H1 (cell line): ENCODE measurements around the gene FIG4. TPM values are rescaled to one million over a fixed set of nuclear protein-coding genes. Genes with fewer than 3 reads are reported as not detected.
A peak's percentile ranks its signal among the peaks of the same experiment; 100 is the strongest.

Experiments used
- ASH2L ChIP-seq: fragments of 200-600, 300-600 bp; sonication (generic); IDR thresholded peaks from one replicate; pipeline ENCODE4 v1.7.1; 2017; ENCODE audit warnings: low read length
- BRCA1 ChIP-seq: IDR thresholded peaks from 2 replicates; pipeline ENCODE4 v1.6.1; 2012; ENCODE audit warnings: low read depth, low read length, improper control_type of control experiment
- CBX8 ChIP-seq: fragments of 300-800, 300-1000 bp; sonication (generic); IDR thresholded peaks from 2 replicates; pipeline ENCODE4 v1.7.1; 2016; ENCODE audit warnings: low read depth, low read length, borderline replicate concordance
- CHD2 ChIP-seq: IDR thresholded peaks from 2 replicates; pipeline ENCODE4 v1.6.1; 2012; ENCODE audit warnings: low read length, improper control_type of control experiment
- E2F6 ChIP-seq: IDR thresholded peaks from 2 replicates; pipeline ENCODE4 v1.6.1; 2012; ENCODE audit warnings: inconsistent platforms
- EZH2 ChIP-seq: fragments of 200-600 bp; sonication (generic); IDR thresholded peaks from 2 replicates; pipeline ENCODE4 v1.7.1; 2012; ENCODE audit warnings: low read depth, mild to moderate bottlenecking, moderate library complexity, low read length, inconsistent platforms; ENCODE audit not compliant: severe bottlenecking
- FOSL1 ChIP-seq: IDR thresholded peaks from 2 replicates; pipeline ENCODE4 v1.6.1; 2011; ENCODE audit warnings: mild to moderate bottlenecking, low read depth, low read length, moderate library complexity; ENCODE audit not compliant: insufficient read depth
- GABPA ChIP-seq: IDR thresholded peaks from 2 replicates; pipeline ENCODE4 v1.6.1; 2011; ENCODE audit warnings: mild to moderate bottlenecking, low read length, moderate library complexity, borderline replicate concordance; ENCODE audit not compliant: insufficient read depth
- GTF2F1 ChIP-seq: IDR thresholded peaks from 2 replicates; pipeline ENCODE4 v1.6.1; 2012; ENCODE audit warnings: low read depth, low read length, improper control_type of control experiment, borderline replicate concordance
- KDM4A ChIP-seq: IDR thresholded peaks from one replicate; pipeline ENCODE4 v1.7.1; 2012; ENCODE audit warnings: low read depth, mild to moderate bottlenecking, moderate library complexity, low read length, inconsistent platforms; ENCODE audit not compliant: severe bottlenecking
- MAFK ChIP-seq: IDR thresholded peaks from 2 replicates; pipeline ENCODE4 v1.6.1; 2012; ENCODE audit warnings: low read depth, mild to moderate bottlenecking, improper control_type of control experiment, low read length
- NRF1 ChIP-seq: IDR thresholded peaks from 2 replicates; pipeline ENCODE4 v1.6.1; 2011; ENCODE audit warnings: mild to moderate bottlenecking, low read depth, low read length, improper control_type of control experiment
- POU5F1 ChIP-seq: IDR thresholded peaks from 2 replicates; pipeline ENCODE4 v1.6.1; 2011; ENCODE audit warnings: low read depth, mild to moderate bottlenecking, low read length, moderate library complexity
- RXRA ChIP-seq: IDR thresholded peaks from 2 replicates; pipeline ENCODE4 v1.6.1; 2011; ENCODE audit warnings: low read depth, mild to moderate bottlenecking, low read length, moderate library complexity; ENCODE audit not compliant: insufficient read depth
- SRF ChIP-seq: IDR thresholded peaks from 2 replicates; pipeline ENCODE4 v1.6.1; 2011; ENCODE audit warnings: mild to moderate bottlenecking, low read depth, low read length, moderate library complexity
- TAF1 ChIP-seq: IDR thresholded peaks from 2 replicates; pipeline ENCODE4 v1.6.1; 2011; ENCODE audit warnings: mild to moderate bottlenecking, low read depth, low read length
- TAF7 ChIP-seq: optimal IDR thresholded peaks from 2 replicates; pipeline ENCODE3; 2011; ENCODE audit warnings: low read depth, mild to moderate bottlenecking, inconsistent platforms, low read length, moderate library complexity, borderline replicate concordance
- TBP ChIP-seq: IDR thresholded peaks from 2 replicates; pipeline ENCODE4 v1.6.1; 2011; ENCODE audit warnings: low read depth, low read length, improper control_type of control experiment
- ZNF274 ChIP-seq: IDR thresholded peaks from 2 replicates; pipeline ENCODE4 v1.7.0; 2012; ENCODE audit warnings: low read length, borderline replicate concordance; ENCODE audit errors: extremely low read depth
- polyA plus RNA-seq, 7 experiments: library from polyadenylated mRNA; depleted of rRNA in 3 of 7; stranded (reverse) in 5 of 7; unstranded in 2 of 7; fragments of >200 nt in 5 of 7; fragments of 200-250 nt in 2 of 7; gene quantifications; 1 replicate in 5 of 7; 2 replicates in 1 of 7; 4 replicates in 1 of 7; pipeline versions ENCODE4 v1.2.1 to v1.2.3, GENCODE V29; 2011 to 2013; ENCODE audit warnings: missing spikeins in 2 of 7, mixed read lengths in 2 of 7
- total RNA-seq: library from RNA; stranded (reverse); fragmentation: NEBNext Ultra II Directional; extraction: Animal tissue kit (Norgen Biotek cat#: 25700); gene quantifications from 2 replicates; pipeline ENCODE4 v1.2.1, GENCODE V29; 2021
- TF ChIP-seq, protein P1 (sequence below): IDR thresholded peaks from 2 replicates; pipeline ENCODE4 v1.6.1; 2012; ENCODE audit warnings: inconsistent platforms
- TF ChIP-seq, protein P2 (sequence below): IDR thresholded peaks from 2 replicates; pipeline ENCODE4 v1.6.1; 2012; ENCODE audit warnings: low read length, inconsistent platforms

The FIG4 gene
- total and polyA plus RNA-seq, 2 of the 8 experiments (the other 6 are each of a cell fraction or from before 2014, with no cell fraction given): 11.8 to 21.9 TPM

- TF ChIP-seq TAF1: peak; percentile 78; the same call in 1 of the 2 replicates
- no peak for TF ChIP-seq CHD2
- TF ChIP-seq TBP: peak; percentile 34; the same call in 1 of the 2 replicates
- TF ChIP-seq, protein P1, sequence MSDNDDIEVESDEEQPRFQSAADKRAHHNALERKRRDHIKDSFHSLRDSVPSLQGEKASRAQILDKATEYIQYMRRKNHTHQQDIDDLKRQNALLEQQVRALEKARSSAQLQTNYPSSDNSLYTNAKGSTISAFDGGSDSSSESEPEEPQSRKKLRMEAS: peak; percentile 48; the same call in 1 of the 2 replicates
- no peak for TF ChIP-seq TAF7
- no peak for TF ChIP-seq ZNF274
- TF ChIP-seq NRF1: peak; percentile 47
- TF ChIP-seq, protein P2, sequence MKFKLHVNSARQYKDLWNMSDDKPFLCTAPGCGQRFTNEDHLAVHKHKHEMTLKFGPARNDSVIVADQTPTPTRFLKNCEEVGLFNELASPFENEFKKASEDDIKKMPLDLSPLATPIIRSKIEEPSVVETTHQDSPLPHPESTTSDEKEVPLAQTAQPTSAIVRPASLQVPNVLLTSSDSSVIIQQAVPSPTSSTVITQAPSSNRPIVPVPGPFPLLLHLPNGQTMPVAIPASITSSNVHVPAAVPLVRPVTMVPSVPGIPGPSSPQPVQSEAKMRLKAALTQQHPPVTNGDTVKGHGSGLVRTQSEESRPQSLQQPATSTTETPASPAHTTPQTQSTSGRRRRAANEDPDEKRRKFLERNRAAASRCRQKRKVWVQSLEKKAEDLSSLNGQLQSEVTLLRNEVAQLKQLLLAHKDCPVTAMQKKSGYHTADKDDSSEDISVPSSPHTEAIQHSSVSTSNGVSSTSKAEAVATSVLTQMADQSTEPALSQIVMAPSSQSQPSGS: no peak
- TF ChIP-seq BRCA1: no peak
- no peak for TF ChIP-seq POU5F1
- no peak for TF ChIP-seq EZH2
- no peak for TF ChIP-seq GTF2F1
- peak; percentile 12; the same call in 1 of the 2 replicates for TF ChIP-seq E2F6
- TF ChIP-seq KDM4A: peak; percentile 81
- TF ChIP-seq GABPA: no peak
- no peak for TF ChIP-seq RXRA
- TF ChIP-seq FOSL1: no peak
- TF ChIP-seq MAFK: no peak
- peak; percentile 77 for TF ChIP-seq ASH2L
- peak; percentile 45; the same call in 1 of the 2 replicates for TF ChIP-seq SRF
- TF ChIP-seq CBX8: no peak
These were observed at the start of gene FIG4, which contains the start of gene AK9 (continued) for GRCh38 chr6:109690737-109691621.
